ENCODE data around the gene ACTRT2.

Gene ACTRT2

DNA sequence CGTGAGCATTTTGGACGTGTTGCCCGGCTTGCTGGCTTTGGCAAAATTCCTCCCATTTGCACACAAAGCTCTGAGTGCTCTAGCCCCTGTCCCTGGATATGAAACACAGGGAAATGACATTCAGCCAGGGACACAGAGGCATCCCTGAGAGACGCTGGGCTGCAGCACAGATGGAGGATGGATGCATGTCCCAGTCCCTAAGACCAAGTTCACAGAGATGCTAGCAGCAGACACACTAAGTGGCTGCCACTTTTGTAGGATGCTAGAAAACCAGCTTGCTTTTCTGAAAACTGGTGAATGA, 12.5 kb downstream of the ACTRT2 start:
- DNase-seq, result no peak

DNA sequence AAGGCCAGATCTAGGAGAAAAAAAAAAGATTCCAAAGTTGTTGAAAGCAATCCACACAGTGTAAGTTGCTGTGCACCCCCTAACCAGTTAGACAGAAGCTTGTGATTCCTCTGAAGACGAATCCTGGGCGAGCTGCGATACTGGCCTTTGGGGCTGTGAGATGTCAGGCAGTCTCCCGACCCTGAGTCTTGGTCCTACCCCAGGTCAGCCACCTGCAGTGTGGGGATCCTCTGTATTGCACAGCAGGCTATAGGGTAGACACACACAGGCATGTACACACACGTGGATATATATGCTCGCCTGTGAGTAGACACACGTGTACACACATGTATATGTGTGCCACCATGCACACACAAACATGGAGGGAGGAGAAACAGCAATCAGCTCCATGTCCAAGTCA, 12.9 kb downstream of the ACTRT2 start:
- no peak for DNase-seq

DNA sequence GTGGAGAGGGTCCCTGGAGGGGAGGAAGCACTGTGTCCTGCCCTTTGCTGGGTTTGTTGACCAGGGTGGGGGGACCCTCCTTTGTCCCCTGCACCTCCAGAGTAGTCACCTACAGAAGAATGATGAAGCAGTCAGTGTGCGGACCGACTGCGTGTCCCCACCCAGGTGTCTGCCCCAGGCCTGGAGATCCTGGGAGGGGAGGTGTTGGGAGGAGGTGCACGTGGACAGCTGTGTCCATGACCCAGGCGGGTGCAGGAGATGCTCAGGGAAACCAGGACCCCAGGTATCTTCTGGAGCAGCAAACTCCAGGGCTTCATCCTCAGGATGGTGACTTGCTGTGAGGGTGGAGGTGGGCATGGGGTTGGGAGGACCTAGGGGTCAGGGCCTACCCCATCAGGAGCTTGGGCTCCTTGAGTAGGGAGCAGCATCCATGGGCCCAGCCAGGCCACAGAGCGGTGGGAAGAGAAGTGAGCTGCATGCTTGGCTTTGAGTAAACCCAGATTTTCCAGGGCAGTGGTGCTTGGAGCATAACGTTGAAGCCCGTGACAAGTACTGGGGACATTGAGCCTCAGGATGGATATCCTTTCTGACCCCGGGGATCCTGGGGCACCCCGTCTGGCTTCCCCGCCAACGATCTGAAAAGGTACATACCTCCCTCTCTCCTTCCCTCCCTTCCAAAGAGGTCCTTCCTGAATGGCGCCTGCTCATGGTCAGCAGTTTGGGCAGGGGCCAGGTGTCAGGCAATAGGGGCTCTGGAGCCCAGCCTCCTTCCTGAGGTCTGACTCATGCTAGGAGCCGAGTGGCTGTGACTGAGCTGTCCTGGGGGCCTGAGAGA, 13.7 kb downstream of the ACTRT2 start:
- DNase-seq, result no peak

DNA sequence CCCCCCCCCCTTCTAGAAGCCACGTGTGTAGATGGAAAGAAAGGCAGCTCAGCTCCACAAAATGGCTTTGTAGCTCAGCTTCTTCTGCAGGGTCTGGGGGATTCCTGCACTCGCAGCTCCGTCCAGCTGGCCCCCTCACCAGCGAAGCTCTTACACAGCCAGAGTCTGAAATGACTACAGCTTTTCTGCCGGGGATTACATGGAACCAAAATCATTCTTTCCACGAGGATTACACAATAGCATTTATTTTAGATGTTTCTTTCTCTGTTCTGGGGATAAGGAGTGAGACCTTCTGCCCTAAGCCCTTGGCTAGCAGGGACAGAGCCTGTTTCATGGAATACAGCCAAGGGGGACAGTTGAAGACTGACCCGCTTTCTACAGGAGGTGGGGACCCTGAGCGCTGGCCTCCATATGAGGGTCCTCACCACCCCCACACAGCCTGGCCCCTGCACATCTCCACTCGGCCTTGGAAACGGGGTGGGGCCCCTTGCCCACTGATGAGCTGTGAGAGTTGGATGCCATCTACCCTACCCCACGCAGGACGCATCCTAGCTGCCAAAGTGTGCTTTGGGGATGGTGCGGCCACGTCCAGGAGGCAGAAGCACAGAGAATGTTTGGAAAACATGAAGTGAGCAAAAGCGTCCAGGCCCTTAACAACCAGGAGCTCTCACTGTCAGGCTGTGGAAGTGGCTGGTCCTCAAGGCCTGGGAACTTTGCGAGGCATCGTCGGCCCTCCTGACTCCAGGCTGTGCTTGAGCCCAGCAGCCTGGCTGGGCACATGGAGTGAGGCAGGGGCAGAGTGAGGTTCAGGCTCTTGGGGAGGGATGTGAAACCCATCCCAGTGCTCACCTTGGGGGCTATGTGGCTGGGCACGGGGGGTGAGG, 14.5 kb downstream of the ACTRT2 start:
- no peak for DNase-seq

DNA sequence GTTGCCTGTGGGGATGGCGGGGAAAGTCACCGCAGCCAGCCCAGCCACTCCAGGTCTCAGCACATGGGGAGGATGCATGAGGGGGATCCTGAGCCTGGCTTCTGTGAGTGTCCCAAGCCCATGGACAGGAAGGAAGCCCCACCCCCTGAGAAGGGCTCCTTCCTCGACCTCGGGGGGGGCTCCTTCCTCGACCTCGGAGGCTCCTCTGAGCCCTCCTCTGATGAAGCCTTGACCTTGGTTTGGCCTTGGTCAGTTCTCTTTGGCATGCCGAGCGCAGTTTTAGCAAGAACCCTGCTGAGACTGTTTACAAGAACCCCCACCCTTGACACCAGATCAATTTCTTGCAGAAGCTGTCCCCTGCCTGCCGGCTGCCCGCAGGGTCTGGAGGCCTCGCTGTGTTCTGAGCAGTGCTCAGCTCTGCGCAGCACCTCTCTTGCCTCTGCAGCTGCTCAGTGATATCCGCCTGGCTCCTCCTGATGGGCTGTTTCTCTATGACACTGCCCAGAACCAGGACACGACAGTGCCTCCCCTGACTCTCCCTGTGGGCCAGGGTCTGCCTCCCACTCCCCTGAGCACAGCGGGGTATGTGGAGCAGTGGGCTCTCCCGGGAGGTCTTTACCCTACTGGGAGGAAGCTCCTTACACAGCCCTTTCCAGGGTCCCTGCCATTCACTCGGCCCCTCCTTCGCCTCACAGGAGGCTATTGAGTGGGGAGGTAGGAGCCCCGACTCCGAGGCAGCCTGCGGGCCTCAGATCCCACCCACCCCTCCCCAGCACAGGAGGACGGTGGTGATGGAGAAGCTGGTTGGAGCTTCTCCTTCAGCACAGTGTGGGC, 15.4 kb downstream of the ACTRT2 start:
- DNase-seq, result no peak

DNA sequence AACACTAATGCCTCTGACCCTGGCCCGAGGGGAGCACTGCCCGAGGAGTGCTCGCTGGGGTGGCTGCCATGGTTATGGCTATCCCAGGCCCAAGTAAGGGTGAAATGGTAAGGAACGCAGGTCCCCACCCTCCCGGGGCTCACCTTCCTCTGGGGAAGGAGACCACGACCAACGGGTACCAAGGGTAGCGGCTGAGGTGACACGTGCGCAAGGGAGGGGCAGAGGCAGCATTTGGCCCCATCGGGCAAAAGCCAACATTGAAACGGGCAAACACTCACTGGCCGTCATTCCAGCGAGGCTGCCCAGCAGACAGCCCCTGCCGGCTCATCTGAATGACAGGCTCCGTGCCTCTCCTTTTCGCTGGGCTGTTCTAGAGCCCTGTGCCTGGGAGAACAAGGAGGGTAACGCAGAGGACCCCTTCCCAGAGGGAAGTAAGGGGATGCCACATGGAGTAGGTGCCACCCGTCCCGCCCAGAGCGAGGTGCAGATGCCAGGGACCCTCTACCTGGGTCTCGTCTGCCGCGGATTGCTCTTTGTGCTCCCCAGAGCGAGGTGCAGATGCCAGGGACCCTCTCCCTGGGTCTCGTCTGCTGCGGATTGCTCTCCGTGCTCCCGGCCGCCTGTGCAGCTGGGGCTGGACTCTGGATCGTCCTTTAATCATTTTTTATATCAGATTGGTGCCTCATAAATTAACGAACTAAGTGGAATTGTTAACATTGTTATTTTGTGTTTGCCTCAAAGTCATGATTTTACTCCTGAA, 16.2 kb downstream of the ACTRT2 start:
- DNase-seq, result no peak

DNA sequence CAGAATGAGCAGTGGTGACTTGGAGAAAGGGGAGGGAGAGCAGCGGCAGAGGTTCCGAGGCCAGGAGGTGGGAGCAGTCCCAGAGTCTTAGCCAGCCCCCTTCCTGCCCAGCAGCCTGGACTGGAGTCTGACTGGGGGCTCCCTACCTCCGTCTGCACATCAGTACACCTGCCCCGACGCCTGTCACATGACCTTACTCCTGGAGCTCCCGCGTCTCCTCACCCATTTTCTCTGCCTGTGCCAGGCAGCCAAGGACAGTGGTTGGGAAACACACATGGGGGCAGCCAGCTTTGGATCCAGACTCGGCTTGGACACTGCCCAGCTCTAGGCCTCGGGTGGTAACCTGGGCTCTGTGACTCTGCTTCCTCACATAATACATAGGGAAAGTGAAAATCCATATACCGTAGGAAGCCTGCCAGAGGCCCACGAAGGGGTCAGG, 16.9 kb downstream of the ACTRT2 start:
- DNase-seq, result no peak

DNA sequence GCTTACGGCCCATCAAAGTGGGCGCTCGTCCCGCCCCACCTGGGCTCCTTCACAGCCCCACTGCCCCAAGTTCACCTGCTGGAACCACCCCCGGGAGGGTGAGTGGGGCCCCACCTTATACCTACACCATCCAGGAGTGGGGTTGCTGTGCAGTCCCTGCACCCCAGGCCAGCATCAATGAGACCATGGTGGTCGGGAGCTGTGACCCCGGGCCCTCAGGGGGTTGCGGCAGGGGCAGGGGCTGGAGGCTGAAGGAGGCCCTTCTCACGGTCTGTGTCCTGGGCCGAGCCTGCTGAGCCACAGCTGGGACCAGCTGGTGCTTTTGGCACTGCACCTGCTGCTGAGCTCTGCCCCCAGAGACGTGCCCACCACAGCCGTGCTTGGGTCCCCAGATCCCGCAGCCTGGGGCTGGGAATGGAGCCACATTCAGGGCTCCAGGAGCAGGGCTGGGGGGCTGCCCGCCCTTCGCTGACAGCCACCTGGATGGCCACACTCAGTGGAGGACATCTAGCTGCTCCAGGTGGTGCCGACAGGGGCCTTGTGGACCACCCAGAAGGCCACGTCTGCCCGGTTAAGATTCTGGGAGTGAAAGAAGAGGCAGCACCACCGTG, 17.4 kb downstream of the ACTRT2 start:
- DNase-seq, result no peak

DNA sequence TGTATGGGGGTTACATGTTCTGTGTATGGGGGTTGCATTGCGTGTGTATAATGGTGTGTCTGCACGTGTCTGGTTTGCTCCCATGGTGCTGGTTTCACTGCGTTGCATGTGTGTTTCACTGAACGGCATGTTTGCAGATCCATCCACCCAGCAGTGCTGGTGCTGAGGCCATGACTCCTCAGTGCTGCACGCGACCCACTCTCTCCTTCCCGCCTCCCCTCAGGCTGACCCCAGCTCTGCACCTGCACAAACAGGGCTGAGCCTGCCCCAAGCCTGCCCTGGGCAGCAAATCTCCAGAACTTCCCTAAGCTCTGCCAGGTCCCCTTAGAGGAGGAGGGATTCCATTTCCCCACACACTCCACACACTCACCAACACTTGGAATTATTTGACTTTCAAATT, 18.7 kb downstream of the ACTRT2 start:
- no peak for DNase-seq

DNA sequence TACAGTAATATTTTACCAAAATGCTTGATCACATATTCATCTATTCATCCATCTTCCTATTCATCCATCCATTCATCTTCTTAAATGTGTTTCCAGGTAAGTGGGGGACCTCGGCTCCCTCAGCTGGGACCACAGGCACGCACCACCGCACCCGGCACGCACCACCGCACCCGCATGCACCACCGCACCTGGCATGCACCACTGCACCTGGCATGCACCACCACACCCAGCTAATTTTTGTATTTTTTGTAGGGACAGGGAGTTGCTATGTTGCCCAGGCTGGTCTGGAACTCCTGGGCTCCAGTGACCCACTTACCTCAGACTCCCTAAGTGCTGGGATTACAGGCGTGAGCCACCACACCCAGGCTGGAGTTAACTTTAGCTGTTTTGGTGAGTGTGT, 21.2 kb downstream of the ACTRT2 start:
- DNase-seq, result no peak

DNA sequence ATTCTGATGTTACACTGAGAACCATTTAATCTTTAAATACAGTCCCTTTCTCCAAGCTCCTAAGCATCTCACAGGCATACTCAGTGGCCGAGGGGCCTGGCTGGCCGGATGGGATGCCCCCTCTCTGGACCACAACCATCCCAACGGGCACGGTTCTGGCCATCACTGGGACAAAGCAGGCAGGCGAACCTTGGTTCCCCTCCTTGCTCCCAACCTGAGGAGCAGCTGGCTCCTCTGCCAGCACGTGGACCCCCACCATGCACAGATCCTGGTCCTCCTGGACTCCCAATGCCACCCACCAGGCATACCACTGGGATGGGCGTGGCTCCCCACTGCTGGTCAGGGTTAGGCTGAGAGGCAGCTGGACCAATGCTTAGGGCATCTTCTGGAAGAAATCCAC, 27.9 kb downstream of the ACTRT2 start:
- no peak for DNase-seq

DNA sequence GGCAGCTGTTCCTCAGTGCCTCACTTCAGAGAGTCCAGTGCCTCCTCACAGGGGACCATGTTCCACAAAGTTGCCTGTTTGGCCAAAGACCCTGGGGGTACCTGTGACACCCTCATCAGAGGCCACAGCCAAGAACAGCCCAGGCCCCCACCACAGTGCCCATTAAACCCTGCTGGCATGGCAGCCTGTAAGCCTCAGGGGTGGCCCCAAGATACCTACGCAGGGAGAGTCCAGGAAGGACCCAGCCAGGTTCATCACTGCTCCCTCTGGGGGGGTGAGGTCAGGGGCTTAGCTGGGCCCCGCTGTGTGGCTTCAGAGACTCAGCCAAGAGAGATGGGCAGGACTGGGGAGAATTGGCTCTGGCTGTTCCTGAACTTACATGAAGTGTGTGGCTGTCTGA, 28.6 kb downstream of the ACTRT2 start:
- no peak for DNase-seq

DNA sequence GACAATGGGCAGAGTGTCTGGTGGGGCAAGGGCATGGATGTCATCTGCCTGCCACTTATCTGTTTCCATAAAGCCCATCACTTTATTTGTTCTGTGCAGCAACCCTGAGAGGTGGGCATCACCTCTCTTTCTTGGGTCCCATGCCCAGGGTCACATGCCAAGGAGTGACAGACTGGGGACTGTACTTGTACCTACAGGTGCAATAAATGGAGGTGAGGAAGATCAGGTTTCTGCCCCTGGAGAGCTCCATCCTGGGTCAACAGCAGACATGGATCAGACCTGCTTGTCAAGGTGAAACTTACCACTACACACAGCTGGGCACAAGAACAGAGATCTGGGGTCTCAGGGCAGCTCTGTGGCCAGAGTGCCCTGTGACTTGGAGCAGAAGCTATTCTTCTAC, 29.3 kb downstream of the ACTRT2 start:
- DNase-seq, result no peak

DNA sequence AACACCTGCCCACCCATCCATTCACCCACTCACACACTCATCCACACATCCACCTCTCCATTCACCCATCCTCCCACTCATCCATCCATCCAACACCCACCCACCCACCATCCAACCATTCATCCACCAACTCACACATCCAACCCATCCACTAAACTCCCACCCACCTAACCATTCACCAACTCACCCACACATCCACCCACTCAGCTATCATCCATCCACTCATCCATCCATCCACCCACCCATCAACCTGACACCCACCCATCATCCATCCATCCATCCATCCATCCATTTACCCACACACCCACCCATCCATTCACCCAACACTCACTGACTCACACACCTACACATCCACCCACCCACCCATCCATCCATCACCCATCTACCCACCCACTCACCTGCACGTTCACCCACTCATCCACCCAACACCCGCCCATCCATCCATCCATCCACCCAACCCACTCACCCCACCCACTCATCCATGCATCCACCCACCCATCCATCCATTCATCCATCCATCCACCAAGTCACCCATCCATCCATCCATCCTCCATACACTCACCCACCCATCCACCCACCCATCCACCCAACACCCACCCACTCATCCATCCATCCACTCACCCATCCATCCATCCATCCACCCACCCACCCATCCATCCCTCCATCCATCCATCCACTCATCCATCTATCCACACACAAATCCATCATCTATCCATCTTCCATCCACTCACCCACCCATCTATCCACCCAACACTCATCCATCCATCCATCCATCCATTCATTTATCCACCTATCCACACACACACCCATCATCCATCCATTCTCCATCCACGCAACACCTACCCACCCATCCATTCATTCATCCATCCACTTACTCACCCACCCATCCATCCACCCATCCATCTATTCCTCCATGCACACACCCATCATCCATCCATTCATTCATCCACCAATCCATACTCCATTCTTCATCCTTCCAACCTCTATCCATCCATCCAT, 30.3 kb downstream of the ACTRT2 start:
- no peak for DNase-seq

DNA sequence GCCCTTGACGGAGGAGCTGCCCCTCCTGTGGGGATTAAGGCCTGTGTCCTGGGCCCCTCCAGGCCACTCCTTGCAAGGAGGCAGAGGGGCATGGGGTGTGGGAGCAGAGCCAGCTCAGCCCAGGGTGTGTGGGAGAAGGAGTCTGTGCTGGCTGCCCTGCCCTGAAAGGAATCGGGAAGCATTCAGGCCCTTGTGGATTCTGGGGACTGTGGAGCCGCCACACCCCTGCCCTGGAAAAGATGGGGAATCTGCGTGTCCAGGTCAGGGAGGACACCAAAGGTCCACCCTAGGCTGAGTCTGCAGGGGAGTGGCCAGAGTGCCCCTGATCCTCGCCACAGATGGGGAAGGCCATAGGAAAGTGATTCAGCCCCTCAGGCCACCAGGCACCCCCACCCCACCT, 31.2 kb downstream of the ACTRT2 start:
- no peak for DNase-seq

DNA sequence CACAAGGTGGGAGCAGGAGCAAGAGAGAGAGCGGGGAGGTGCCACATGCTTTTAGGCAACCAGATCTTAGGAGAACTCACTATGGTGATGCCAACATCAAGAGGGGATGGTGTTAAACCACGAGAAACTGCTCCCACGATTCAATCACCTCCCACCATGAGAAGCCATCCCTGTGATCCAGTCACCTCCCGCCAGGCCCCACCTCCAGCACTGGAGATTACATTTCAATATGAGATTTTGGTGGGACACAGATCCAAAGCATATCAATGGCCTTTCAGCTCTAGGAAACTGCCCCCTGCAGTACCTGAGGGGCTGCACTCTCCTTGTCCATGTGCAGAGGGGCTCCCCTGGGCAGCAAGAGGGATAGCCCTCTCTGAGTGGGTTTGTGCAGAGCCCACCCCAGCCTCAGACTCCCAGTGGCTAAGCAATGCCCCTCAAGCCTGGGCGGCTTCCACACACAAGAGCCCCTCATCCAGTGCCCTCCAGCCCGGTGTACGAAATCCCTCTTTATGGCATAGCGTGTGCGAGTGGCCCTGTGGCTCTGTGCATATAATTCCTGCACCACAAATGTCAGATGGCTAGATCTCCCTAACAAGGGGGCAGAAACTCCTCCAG, 32.2 kb downstream of the ACTRT2 start:
- no peak for DNase-seq

DNA sequence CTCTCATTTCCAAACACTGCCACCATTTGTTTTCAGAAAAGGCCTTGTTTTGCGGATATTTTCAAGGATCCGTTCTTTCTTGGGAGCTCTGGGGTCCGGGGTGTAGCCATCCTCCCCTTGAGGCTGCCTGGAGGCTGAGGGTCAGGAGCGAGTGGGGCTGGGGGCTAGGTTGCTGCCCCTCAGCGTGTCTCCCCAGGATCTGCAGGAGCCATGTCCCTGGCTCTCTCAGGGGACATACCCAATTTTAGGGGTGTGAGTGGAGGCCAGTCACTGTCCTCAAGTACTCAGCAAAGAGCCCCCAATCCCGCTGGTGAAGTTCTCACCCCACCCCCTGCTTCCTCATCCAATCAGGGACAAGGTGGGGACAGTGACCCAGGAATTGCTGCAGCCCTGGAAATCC, 32.7 kb downstream of the ACTRT2 start:
- no peak for DNase-seq

DNA sequence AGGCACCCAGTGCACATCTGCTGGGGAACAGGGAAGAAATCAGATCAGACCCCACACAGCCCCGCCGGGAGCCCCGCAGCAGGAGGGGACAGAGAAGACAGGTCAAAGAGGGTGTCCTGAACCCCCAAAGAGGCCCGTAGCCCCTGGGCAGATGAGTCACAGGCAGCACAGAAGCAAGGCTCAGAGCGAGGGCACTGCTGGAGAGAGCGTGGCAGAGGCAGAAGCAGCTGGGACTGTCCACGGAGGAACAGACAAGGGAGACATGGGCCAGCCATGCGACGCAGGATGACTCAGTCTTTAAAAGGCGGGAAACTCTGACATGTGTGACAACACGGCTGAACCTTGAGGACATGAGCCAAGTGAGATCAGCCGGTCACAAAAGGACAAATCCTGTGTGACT, 33.2 kb downstream of the ACTRT2 start:
- no peak for DNase-seq

DNA sequence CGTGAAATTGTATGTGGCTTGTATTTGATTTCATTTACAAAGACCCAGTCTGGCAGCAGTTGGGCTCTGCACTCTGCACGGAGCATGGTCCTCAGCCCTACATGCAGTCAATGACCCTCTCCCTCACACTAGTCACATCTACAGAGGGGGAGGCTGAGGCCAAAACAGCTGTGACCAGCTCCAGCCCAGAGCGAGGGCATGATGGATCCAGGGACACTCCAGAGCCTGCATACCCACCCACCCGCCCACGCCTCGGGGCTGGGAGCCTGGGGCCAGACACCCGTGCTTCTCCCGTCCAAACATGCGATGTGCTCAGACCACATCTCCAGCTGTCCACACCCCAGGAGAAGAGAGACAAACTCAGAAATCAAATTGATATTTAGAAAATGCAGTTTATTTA, 33.8 kb downstream of the ACTRT2 start:
- no peak for DNase-seq

DNA sequence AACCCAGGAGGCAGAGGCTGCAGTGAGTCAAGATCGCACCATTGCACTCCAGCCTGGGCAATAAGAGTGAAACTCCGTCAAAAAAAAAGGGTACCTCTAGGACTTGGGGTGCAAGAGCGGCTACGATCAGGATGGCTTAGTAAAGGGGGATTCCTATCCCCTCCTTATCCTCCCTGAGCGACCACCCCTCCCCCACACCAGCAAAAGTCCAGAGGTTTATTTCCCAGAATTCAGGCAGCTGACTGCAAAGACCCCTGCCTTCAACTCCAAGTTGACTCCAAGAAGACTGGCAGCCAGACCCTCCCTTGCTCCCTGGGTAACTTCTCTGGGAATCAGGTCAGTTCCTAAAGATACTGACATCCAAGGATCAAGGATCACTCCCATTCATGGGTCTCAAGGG, 35.4 kb downstream of the ACTRT2 start:
- DNase-seq, result no peak

Measured in DMS53 (cell line).